ENCODE data around the gene SCN1A.
"Not testable (repeated sequence)": the region's sequence is repeated elsewhere in the genome, so short reads cannot be mapped to it uniquely, and the experiment has no call there.

Gene SCN1A

DNA sequence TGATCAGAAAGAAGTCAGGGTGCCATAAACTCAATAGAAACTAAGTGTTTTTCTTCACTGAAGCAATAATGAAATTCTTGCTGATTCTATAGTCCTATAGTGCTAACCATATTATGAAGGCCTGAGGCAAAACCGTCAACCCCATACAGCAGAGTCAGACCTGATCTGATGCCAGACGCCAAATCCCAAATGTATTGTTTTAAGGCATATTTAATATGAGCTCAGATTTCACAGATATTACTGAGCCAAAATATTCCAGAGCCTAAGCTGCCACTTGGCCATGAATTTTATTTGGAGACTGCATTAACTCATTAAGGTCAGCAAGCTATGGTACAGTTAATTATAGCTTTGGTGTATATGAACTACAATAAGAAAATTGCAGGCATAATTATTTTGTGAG lies 53.4 kb downstream of the SCN1A start:
- no peak for DNase-seq

DNA sequence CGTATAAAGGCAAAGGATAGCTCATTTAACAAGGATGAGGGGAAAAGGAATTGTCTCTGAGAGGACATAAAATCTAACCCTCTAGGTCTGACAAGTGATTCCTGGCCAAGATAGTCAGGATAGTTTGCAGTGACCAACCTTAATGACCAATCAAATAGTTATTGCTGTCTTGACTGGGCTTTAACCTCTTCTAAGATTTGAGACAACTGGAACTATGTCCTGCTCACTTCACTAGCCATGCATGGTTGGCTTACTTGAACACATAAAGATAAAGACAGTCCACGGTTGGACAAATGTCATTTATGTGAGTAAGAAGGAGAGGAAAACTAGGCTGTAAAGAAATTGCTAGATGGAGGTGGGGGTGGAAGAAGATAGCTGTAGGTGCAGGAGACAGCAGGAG lies 53.8 kb downstream of the SCN1A start:
- no peak for DNase-seq

GRCh38 chr2:166070231-166070630 lies 57.6 kb downstream of the SCN1A start:
- no peak for DNase-seq

DNA sequence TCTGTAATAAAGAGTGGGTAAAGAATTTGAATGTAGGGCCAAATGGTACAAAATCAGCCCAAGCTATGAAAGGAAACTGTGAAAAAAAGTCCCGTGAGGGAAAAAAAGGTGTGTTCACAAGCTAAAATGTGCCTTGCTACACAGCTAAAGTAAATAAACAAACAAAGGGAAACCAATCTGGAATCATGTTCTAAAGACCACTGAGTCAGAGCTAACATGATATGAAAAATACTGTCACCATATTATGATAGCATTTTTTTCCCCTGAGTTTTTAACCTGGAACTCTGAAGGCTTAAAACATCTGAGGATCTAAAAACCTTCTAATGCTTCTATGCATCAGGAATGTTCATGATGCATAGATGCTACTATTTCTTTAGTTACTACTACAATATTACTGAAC lies 58.8 kb downstream of the SCN1A start:
- DNase-seq, result no peak

DNA sequence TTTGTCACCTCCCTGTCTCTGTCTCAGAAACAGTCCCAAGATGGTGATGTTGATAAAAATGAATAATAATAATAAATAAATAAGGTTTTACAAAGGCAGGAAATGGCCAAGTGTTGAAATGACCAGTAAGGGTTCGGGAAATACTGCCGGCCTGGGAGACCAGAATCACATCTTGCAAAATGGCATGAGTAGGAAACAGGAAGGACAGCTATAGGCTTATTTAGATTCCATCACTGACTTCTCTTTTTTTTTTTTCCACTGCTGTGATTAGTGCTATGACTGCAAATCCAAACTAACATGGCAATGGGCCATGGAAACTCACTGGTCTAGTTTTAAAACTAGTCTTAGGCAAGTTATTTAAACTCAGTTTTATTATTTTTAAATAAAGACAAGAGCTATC lies 60.6 kb downstream of the SCN1A start:
- no peak for DNase-seq

- no peak for DNase-seq
Measured at GRCh38 chr2:166060191-166060590, 67.6 kb downstream of the SCN1A start.

GRCh38 chr2:166057370-166058164 lies 70.3 kb downstream of the SCN1A start:
- no peak for DNase-seq

GRCh38 chr2:166044853-166045483 lies 82.9 kb downstream of the SCN1A start:
- no peak for DNase-seq

DNA sequence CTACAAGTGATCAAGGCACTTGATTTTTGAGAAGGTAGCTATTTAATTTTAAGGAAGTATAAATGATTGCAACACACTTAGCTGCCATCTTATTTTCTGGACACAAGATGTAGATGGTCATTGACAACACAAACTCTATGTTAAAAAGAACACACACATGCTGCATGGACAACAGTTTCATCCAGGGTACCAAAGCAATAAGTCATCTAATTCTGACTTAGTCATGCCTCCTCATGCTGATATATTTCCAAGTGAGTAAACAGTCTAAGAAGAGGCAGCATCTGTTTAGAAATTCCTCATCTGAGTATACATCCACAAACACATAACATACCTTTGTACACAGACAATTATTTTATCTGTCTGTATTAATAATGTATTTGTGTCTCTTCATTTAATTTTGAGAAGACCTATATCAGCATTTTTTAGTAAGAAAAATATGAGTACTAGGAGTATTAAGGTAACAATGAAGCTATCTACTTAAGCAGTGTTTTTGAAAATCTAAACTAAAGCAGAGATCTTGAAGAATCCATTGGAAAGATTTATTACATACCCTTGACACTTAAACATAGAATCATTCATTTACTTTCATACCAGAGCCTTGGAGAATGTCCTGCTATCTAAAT lies 84.9 kb downstream of the SCN1A start:
- DNase-seq, result no peak

DNA sequence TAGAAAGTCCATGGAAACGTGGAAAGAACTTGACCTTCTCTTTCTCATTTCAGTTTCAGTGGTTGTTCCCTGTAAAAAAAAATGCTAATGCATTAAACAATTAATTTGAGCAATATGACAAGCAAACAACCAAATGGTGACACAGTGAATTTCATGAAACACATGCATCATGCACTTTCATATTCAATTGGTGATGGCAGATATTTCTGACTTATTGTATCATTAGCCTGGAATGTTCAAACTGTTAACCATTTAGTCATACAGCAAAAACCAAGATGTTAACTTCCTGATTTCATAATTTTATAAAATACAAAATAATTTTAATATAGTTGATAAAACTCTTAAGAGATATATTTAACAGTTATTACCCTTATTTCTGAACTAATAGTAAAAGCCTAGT lies 85.5 kb downstream of the SCN1A start:
- no peak for DNase-seq

DNA sequence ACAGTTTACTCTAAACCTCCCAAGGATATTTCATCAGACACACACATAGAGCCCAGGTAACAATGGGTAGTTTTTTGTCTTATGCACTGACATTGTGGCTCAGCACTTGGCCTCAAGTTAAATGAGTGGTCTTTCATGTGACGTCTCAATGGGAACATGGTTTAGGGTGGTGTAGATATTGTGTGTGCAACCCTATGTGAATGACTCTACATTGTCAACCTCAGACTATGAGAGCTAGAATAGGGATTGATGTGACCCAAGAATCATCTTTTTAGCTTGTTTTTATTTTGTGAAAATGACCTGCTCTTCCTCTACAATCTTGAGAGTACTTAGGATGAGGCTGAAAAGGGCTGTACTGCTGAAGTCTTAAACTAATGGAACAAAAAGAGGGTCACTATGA lies 86.2 kb downstream of the SCN1A start:
- no peak for DNase-seq

GRCh38 chr2:166032361-166032760 lies 95.5 kb downstream of the SCN1A start:
- DNase-seq, result no peak

GRCh38 chr2:166031054-166031453 lies 96.8 kb downstream of the SCN1A start:
- no peak for DNase-seq

- no peak for DNase-seq
Measured at GRCh38 chr2:166025313-166025712, 102.5 kb downstream of the SCN1A start.

DNA sequence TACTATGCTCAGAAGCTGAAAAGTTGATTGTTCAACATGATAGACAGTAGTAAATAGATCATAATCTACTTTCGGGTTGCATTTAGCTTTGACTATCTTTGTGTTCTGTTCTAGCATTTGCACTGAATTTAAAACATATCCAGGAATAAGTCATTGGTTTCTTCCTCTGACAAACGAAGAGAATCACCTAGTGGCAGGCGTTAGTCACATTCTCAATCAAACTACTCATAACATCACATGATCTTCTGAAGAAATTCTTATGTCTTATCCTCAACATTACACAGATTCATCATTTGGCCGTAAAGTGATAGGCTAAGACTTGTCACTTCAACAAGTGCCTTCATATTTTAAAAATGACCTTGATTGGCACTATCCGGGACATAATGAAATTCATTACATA lies 110.6 kb downstream of the SCN1A start:
- DNase-seq, result no peak

DNA sequence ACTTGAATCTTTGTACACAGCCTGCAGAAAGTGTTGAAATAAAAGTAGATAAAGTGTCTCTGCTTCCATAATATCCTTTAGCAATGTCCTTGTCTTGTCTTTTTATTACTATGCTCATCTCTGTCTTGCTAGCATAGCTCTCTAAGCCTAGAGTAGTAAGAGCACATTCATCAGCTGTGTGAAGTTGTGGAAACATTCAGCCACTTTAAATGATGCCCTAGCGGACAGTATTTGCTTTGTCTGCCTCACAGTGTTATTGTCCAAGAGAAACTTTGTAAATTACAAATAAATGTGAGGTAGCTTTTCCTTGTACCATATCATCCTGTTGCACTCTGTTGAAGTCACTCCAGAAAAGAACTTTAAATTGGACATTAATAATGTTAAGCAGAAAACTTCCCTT lies 113.9 kb downstream of the SCN1A start:
- DNase-seq, result no peak

DNA sequence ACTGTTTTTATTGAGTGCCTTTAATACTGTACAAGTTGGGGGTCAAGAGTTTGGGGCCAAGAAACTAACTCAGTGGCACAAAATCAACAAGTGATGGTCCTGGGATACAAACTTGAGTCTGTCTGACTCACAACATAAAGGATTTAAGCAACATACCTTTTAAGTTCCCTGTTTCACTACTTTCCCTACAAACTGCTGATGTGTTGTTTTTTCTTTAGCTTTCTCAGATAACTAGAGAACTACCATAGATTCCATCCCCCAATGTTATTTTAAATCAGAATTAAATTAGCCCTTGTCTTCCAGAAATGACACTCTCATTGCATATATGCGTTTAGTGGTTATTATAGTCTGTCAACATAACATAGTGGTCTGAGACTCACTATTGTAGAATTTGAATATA lies 116.2 kb downstream of the SCN1A start:
- no peak for DNase-seq

DNA sequence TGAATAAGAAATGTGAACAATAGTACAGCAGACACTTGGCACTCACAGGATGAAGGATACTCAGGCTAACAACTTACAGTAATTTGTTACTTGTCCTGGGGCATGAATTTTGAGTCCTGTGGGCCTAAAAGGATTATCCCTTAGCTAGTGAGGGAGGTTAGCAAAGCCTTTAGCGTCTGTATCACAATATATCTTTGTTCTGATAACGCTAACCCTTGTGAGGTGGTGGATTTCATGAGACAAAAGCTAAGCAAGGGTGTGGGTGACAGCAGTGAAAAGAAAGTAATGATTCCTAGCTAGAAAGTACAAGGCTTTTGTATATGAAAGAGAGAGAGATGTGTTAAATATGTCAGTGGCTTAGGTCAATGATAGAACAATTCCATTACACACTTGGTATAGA lies 127.4 kb downstream of the SCN1A start:
- no peak for DNase-seq

DNA sequence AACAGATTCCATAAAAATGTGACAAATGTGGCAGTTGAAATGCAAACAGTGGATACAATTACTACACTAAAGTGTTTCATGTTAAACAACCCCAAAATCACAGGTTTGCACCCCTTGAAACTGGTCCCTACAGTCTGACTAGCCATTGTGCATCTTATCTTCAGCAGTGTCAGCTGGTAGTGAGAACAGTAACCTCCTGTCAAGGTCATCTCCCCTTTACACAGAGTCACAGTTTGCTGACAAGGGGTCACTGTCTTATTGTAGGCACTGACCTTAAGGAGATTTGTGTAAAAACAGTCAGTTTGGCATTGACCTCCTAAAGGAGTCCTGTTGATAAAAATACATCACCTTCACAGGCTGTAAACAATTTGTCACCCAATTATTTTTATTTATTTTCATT lies 137.0 kb downstream of the SCN1A start:
- DNase-seq, result no peak

GRCh38 chr2:165989851-165990250 lies 138.0 kb downstream of the SCN1A start:
- no peak for DNase-seq

- DNase-seq, result no peak
Measured at GRCh38 chr2:165985120-165985519, 142.7 kb downstream of the SCN1A start.

GRCh38 chr2:165972161-165972560 lies 155.7 kb downstream of the SCN1A start:
- DNase-seq, result not testable (repeated sequence)

DNA sequence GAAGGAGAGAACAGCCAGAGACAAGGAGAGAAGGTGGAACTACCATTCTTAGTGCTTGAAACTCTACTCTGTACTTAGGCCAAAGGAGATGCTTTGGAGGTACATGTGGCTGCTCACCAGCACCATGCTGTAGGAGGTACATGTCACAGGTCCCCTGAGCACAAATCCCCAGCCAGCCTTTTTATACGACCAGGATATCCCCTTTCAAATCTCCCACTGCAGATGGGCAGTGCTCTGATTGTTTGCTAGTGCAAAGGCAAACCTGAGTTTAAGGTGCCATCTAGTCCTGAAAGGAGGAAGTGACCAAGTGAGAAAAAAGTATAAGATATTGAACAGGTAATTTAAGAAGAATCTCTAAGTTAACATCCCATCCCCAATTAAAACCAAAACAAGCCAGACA lies 157.2 kb downstream of the SCN1A start:
- no peak for DNase-seq

DNA sequence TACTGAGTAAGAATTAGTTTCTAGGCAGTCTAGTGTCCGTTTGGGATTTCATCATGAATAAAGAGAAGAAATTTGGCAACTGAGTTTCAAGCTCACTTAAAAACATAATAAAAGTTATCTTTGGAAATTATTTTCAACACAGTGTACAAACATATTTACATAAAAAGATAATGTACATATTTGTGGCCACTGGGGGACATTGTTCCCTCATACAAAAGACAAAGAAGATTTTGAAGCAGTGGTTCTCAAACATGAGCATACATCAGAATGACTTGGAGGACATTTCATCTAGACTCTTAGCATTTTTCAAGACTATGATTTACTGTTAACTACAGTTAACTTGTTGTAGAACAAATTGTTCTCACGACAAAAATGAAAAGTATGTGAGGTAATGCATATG lies 158.6 kb downstream of the SCN1A start:
- DNase-seq, result no peak
